Panc1 (cell line): ENCODE measurements around the gene MET. TPM values are rescaled to one million over a fixed set of nuclear protein-coding genes. Genes with fewer than 3 reads are reported as not detected.
A peak's percentile ranks its signal among the peaks of the same experiment; 100 is the strongest.
"Not testable (repeated sequence)": the region's sequence is repeated elsewhere in the genome, so short reads cannot be mapped to it uniquely, and the experiment has no call there.

Source experiments
- ATAC-seq: fragments of 200-7000 bp; cut with Tn5 transposase; 2 replicates; pipeline ENCODE4 v1.9.1; 2020; ENCODE audit warnings: mild to moderate bottlenecking, moderate library complexity
- BruUV-seq: library from RNA; stranded (reverse); fragments of 400-500 nt; replicated peaks from 2 replicates; lab custom pipeline; 2021; lab: Mats Ljungman, UMichigan
- CTCF ChIA-PET: fragments of 300-600 bp; sonication (Branson Sonifier 250); formaldehyde crosslinking; loops from one replicate; lab custom pipeline; 2022; ENCODE audit warnings: antibody characterized with exemption; lab: Charles Lee
- POLR2A ChIA-PET: fragments of 300-600 bp; sonication (Branson Sonifier 250); formaldehyde crosslinking; loops from one replicate; lab custom pipeline; 2022; ENCODE audit warnings: antibody characterized with exemption; lab: Charles Lee
- DNase-seq: peaks from one replicate; pipeline ENCODE4 v3.0.0-alpha.2; 2010; ENCODE audit warnings: low read depth, low spot score
- H3K27ac ChIP-seq: 2 replicates; pipeline ENCODE4 v1.5.1; 2011; ENCODE audit warnings: mild to moderate bottlenecking, low read length, inconsistent platforms
- H3K27me3 ChIP-seq: fragments of 200-500 bp; sonication (Bioruptor generic); 2 replicates; pipeline ENCODE4 v1.6.0; 2014; ENCODE audit warnings: low read length, inconsistent platforms; ENCODE audit not compliant: control insufficient read depth, insufficient read depth
- H3K36me3 ChIP-seq: fragments of 200-500 bp; sonication (Bioruptor generic); 2 replicates; pipeline ENCODE4 v1.5.1; 2014; ENCODE audit warnings: inconsistent platforms, mild to moderate bottlenecking, low read length, moderate library complexity; ENCODE audit not compliant: control insufficient read depth, insufficient read depth
- H3K4me1 ChIP-seq: 2 replicates; pipeline ENCODE4 v1.5.1; 2011; ENCODE audit warnings: inconsistent platforms, mild to moderate bottlenecking, low read length, moderate library complexity; ENCODE audit not compliant: control insufficient read depth, insufficient read depth
- H3K4me3 ChIP-seq, 2 experiments: 2 replicates each; pipeline ENCODE4 v1.5.1; 2011 to 2012; ENCODE audit warnings: low read depth in 2 of 2, low read length in 2 of 2, mild to moderate bottlenecking in 2 of 2, inconsistent platforms in 1 of 2, moderate library complexity in 1 of 2
- H3K9me3 ChIP-seq: fragments of 200-500 bp; sonication (Bioruptor generic); 2 replicates; pipeline ENCODE4 v1.5.1; 2014; ENCODE audit warnings: low read depth, mild to moderate bottlenecking, inconsistent platforms, low read length, moderate library complexity; ENCODE audit not compliant: control insufficient read depth, insufficient read depth
- CTCF ChIP-seq: fragments of 450-650 bp; IDR thresholded peaks from 2 replicates; pipeline ENCODE4 v1.5.1; 2017; ENCODE audit warnings: mild to moderate bottlenecking
- POLR2AphosphoS5 ChIP-seq: IDR thresholded peaks from 2 replicates; pipeline ENCODE4 v1.6.1; 2012; ENCODE audit warnings: mild to moderate bottlenecking, low read depth, low read length, moderate library complexity
- SIN3A ChIP-seq: IDR thresholded peaks from 2 replicates; pipeline ENCODE4 v1.6.1; 2012; ENCODE audit warnings: low read depth, mild to moderate bottlenecking, low read length, moderate library complexity, borderline replicate concordance; ENCODE audit not compliant: insufficient read depth
- TCF7L2 ChIP-seq: IDR thresholded peaks from 2 replicates; pipeline ENCODE4 v1.6.1; 2011; ENCODE audit warnings: mild to moderate bottlenecking, low read depth, low read length, inconsistent platforms
- in situ Hi-C: cut with HindIII; loops from 2 replicates; pipeline ENCODE4 v1.10.0; 2016; ENCODE audit warnings: low sequenced_read_pairs, low pct_unique_long_range_greater_than_20kb
- intact Hi-C: fragments of 100-400 bp; cut with micrococcal nuclease; formaldehyde crosslinking; loops from one replicate; pipeline ENCODE4 v1.10.0; 2022; ENCODE audit not compliant: unreplicated experiment
- total RNA-seq: library from RNA; stranded (reverse); gene quantifications from one replicate; pipeline ENCODE4 v1.2.1, GENCODE V29; 2021; ENCODE audit not compliant: unreplicated experiment
- TF ChIP-seq, protein P1 (sequence below), 2 experiments: IDR thresholded peaks; 2 replicates each; pipeline ENCODE4 v1.6.1; 2011 to 2012; ENCODE audit warnings: low read depth in 2 of 2, control low read depth in 1 of 2, low read length in 1 of 2, mild to moderate bottlenecking in 1 of 2, moderate library complexity in 1 of 2; ENCODE audit not compliant: insufficient read depth in 1 of 2

Gene MET
- total RNA-seq, 1 experiment from 2014 or later: 103 TPM

GRCh38 chr7:116717137-116717536 is 45.1 kb downstream of the MET start:
- ChIA-PET CTCF (no interaction called here), POLR2A (interaction anchor here (0.5 to 0.6 kb wide), 3 partner anchors 9 to 458 kb away, joined by 4 to 17 read pairs (median 7); no protein-coding TSS in a partner anchor)
- H3K4me1 ChIP-seq: peaks cover 37% of the 10 kb centered on the region
- intact Hi-C loops (no loop called here), in situ Hi-C loops (no loop called here)
- H3K4me3 ChIP-seq: peak overlapping the region in 1 of 2 experiments; percentile 19; a peak in 2 of 4 replicates
- H3K27me3 ChIP-seq: no peaks in the 10 kb centered on the region
- no peaks in the 10 kb centered on the region for H3K9me3 ChIP-seq
- no peaks in the 10 kb centered on the region for H3K36me3 ChIP-seq
- no TSS peak for BruUV-seq
- ATAC-seq (peak; percentile 36), DNase-seq (no peak)
- no peak for TF ChIP-seq TCF7L2
- TF ChIP-seq CTCF: no peak
- TF ChIP-seq POLR2AphosphoS5: no peak
- TF ChIP-seq SIN3A: no peak
- TF ChIP-seq, protein P1, sequence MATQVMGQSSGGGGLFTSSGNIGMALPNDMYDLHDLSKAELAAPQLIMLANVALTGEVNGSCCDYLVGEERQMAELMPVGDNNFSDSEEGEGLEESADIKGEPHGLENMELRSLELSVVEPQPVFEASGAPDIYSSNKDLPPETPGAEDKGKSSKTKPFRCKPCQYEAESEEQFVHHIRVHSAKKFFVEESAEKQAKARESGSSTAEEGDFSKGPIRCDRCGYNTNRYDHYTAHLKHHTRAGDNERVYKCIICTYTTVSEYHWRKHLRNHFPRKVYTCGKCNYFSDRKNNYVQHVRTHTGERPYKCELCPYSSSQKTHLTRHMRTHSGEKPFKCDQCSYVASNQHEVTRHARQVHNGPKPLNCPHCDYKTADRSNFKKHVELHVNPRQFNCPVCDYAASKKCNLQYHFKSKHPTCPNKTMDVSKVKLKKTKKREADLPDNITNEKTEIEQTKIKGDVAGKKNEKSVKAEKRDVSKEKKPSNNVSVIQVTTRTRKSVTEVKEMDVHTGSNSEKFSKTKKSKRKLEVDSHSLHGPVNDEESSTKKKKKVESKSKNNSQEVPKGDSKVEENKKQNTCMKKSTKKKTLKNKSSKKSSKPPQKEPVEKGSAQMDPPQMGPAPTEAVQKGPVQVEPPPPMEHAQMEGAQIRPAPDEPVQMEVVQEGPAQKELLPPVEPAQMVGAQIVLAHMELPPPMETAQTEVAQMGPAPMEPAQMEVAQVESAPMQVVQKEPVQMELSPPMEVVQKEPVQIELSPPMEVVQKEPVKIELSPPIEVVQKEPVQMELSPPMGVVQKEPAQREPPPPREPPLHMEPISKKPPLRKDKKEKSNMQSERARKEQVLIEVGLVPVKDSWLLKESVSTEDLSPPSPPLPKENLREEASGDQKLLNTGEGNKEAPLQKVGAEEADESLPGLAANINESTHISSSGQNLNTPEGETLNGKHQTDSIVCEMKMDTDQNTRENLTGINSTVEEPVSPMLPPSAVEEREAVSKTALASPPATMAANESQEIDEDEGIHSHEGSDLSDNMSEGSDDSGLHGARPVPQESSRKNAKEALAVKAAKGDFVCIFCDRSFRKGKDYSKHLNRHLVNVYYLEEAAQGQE (IDR thresholded peaks at IDR 0.05; ENCODE audit: insufficient read depth in 1 of 2, low read depth in 2 of 2, low read length in 1 of 2): no peak
- peak overlapping the region; percentile 87 for H3K27ac ChIP-seq

- DNase-seq, H3K9me3 ChIP-seq, CTCF ChIA-PET, BruUV-seq, H3K36me3 ChIP-seq, POLR2A ChIA-PET, in situ Hi-C loops, intact Hi-C loops, H3K27me3 ChIP-seq: not testable (repeated sequence)
- peak overlapping the region; percentile 88 for H3K27ac ChIP-seq
- peak; percentile 72 for ATAC-seq
- peak; percentile 61; the same call in 1 of the 2 replicates for TF ChIP-seq TCF7L2
- peak overlapping the region; percentile 29 to 67 for H3K4me3 ChIP-seq
- peaks cover 25% of the 10 kb centered on the region for H3K4me1 ChIP-seq
Observed at GRCh38 chr7:116723959-116724529, 52.0 kb downstream of the MET start.

- ATAC-seq: peak; percentile 77
- CTCF ChIA-PET: no interaction called here
- Histone ChIP-seq H3K27ac (peak overlapping the region; percentile 88), H3K4me3 (peak overlapping the region; percentile 29 to 67), H3K27me3 (no peaks in the 10 kb centered on the region), H3K4me1 (peaks cover 27% of the 10 kb centered on the region), H3K9me3 (no peaks in the 10 kb centered on the region), H3K36me3 (no peaks in the 10 kb centered on the region; the same call in 1 of the 2 replicates)
- POLR2A ChIA-PET: no interaction called here
- intact Hi-C loops (no loop called here), in situ Hi-C loops (no loop called here)
- TF ChIP-seq SIN3A (no peak), TCF7L2 (no peak), CTCF (no peak), POLR2AphosphoS5 (no peak)
- TF ChIP-seq, protein P1 (IDR thresholded peaks at IDR 0.05; ENCODE audit: insufficient read depth in 1 of 2, low read depth in 2 of 2, low read length in 1 of 2): no peak
- TSS peak; percentile 45 for BruUV-seq
- no peak for DNase-seq
Observed at GRCh38 chr7:116724560-116725231, 52.7 kb downstream of the MET start.
